GM12873 (cell line): Measurements from ENCODE around the gene PNPLA2.

Experiments
- CTCF ChIP-seq: IDR thresholded peaks from 2 replicates; pipeline ENCODE4 v1.5.1; 2012; ENCODE audit warnings: low read depth, mild to moderate bottlenecking, moderate library complexity, low read length, control low read depth; ENCODE audit not compliant: insufficient read depth; ENCODE audit errors: missing control alignments

The PNPLA2 gene

GRCh38 chr11:839280-839623, 20.5 kb downstream of the PNPLA2 start:
- TF ChIP-seq CTCF: no peak

GRCh38 chr11:839875-840617, 21.3 kb downstream of the PNPLA2 start:
- TF ChIP-seq CTCF: peak; percentile 47

- no peak for TF ChIP-seq CTCF
Measured at GRCh38 chr11:841981-842369, 23.3 kb downstream of the PNPLA2 start.

- TF ChIP-seq CTCF: no peak
Measured at GRCh38 chr11:842370-843002, 23.8 kb downstream of the PNPLA2 start, which contains the start of the genes POLR2L and TSPAN4. Gene POLR2L (minus strand): TSS chr11:842529. CDS start chr11:842508, 21 bp downstream. Gene TSPAN4 (plus strand): TSS chr11:842852. CDS start chr11:850305, 7,453 bp downstream.

- peak; percentile 13 for TF ChIP-seq CTCF
Measured at GRCh38 chr11:843086-843734, 24.5 kb downstream of the PNPLA2 start.

- no peak for TF ChIP-seq CTCF
Measured at GRCh38 chr11:843818-844692, 25.3 kb downstream of the PNPLA2 start.
